GM12872 (cell line): ENCODE results near the gene MYO3B.

Experiments
- CTCF ChIP-seq: IDR thresholded peaks from 3 replicates; pipeline ENCODE4 v1.5.1; 2011; ENCODE audit warnings: low read depth, mild to moderate bottlenecking, low read length, moderate library complexity; ENCODE audit not compliant: insufficient read depth

Gene MYO3B

GRCh38 chr2:170369228-170369627, 191.3 kb downstream of the MYO3B start:
- no peak for TF ChIP-seq CTCF

GRCh38 chr2:170369894-170370293, 191.9 kb downstream of the MYO3B start:
- TF ChIP-seq CTCF: no peak

GRCh38 chr2:170371231-170371998, 193.5 kb downstream of the MYO3B start:
- TF ChIP-seq CTCF: no peak

- no peak for TF ChIP-seq CTCF
These were observed 197.2 kb downstream of the MYO3B start for GRCh38 chr2:170375192-170375591.

GRCh38 chr2:170377500-170378207, 199.7 kb downstream of the MYO3B start:
- TF ChIP-seq CTCF: no peak

- no peak for TF ChIP-seq CTCF
These were observed 202.3 kb downstream of the MYO3B start for GRCh38 chr2:170380267-170380666.

- TF ChIP-seq CTCF: no peak
These were observed 203.7 kb downstream of the MYO3B start for GRCh38 chr2:170381678-170382077.
